A549 treated with Mapracorat at 1 μM for 4 hours (cell line): ENCODE data around the gene DGKQ. TPM values are rescaled to one million over a fixed set of nuclear protein-coding genes. Genes with fewer than 3 reads are reported as not detected.

Experiments used
- total RNA-seq: library from RNA; stranded (reverse); fragments of 200-300 nt; extraction: Qiagen RNA extraction; gene quantifications from 5 replicates; pipeline ENCODE4 v1.2.3, GENCODE V29; 2022

DGKQ gene, protein sequence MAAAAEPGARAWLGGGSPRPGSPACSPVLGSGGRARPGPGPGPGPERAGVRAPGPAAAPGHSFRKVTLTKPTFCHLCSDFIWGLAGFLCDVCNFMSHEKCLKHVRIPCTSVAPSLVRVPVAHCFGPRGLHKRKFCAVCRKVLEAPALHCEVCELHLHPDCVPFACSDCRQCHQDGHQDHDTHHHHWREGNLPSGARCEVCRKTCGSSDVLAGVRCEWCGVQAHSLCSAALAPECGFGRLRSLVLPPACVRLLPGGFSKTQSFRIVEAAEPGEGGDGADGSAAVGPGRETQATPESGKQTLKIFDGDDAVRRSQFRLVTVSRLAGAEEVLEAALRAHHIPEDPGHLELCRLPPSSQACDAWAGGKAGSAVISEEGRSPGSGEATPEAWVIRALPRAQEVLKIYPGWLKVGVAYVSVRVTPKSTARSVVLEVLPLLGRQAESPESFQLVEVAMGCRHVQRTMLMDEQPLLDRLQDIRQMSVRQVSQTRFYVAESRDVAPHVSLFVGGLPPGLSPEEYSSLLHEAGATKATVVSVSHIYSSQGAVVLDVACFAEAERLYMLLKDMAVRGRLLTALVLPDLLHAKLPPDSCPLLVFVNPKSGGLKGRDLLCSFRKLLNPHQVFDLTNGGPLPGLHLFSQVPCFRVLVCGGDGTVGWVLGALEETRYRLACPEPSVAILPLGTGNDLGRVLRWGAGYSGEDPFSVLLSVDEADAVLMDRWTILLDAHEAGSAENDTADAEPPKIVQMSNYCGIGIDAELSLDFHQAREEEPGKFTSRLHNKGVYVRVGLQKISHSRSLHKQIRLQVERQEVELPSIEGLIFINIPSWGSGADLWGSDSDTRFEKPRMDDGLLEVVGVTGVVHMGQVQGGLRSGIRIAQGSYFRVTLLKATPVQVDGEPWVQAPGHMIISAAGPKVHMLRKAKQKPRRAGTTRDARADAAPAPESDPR
- 4.2 to 9.0 TPM (median 8.1 TPM) in 5 replicates for total RNA-seq

DNA sequence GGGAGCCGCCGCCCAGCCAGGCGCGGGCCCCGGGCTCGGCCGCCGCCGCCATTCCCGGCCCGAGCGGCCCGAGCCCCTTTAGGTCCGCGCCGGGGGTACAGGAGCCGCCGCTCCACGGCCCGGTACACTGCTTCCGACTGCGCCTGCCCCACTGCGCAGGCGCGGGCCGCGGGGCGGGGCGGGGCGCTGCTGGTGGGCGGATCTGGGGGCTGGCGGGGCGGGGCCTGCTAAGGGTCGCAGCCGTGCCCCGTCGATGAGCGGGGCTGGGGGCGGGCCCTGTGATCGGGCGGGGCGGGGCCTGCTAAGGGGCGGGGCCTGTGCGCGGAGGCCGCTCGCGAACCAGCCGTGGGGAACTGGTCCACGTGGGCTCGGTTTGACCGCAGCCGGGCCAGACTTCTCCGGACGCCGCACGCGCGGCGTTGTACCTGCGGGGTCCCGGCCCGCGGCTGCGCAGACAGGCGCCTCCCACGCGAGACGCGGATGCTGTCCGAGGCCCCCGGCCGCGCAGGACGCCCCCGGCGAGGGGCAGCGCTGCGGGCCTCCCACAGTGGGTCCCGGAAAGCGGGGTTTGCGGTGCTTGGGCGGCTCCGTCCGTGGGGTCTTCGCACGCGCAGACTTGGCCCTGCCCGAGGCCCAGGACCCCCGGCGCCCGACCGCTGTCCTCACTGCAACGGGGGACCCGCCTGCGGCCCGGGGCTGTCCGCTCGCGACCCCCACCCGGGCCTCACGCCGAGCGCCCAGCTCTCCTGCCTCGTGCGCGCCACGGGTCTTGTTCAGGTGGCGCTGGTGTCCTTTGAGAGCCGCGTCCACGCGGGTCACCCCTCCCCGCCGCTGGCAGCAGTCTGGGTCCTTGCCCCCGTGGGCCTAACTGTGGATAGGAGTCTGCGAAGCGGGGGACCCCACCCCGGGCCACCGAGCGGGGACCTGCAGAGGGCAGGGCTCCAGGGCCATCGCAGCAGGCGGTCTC lies at the start of gene DGKQ:
Gene DGKQ (minus strand): TSS at position 139 of the 967 bp plus-strand sequence. CDS start 87 bp downstream, at position 52.

DNA sequence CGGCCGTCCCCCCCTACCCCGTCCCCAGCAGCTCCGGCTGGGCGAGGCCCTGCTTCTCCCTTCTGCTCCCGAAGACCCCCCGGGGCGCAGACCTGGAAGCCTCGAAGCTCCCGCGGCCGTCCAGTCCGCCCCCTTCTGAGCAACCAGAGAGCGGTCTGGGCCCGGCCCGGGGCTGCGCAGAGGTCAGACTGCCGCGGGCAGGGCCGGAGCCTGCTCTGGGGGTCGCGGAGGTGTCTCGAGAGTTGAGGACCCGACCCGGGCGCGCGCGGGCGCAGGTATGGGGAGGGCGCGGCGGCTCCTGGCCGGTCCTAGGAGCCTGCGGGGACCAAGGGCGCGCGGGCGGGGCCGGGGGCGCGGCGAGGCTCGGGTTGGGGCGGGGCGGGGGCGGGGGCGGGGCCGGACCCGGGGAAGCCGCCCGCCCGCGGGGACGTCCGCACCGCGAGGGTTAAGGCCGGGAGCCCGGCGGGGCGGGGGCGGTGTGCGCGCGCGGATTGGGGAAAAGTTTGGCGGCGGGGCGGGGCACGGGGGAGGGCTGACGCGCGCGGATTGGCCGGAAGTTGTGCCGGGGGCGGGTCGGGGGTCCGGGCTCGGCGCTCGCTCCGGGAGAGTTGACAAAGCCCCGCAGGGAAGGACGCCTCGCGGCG lies 37.8 kb upstream of the DGKQ start, which contains the start of gene FGFRL1:
Gene FGFRL1 (plus strand): TSS at position 605 of the 644 bp plus-strand sequence. CDS start 860 bp downstream, outside the sequence.

DNA sequence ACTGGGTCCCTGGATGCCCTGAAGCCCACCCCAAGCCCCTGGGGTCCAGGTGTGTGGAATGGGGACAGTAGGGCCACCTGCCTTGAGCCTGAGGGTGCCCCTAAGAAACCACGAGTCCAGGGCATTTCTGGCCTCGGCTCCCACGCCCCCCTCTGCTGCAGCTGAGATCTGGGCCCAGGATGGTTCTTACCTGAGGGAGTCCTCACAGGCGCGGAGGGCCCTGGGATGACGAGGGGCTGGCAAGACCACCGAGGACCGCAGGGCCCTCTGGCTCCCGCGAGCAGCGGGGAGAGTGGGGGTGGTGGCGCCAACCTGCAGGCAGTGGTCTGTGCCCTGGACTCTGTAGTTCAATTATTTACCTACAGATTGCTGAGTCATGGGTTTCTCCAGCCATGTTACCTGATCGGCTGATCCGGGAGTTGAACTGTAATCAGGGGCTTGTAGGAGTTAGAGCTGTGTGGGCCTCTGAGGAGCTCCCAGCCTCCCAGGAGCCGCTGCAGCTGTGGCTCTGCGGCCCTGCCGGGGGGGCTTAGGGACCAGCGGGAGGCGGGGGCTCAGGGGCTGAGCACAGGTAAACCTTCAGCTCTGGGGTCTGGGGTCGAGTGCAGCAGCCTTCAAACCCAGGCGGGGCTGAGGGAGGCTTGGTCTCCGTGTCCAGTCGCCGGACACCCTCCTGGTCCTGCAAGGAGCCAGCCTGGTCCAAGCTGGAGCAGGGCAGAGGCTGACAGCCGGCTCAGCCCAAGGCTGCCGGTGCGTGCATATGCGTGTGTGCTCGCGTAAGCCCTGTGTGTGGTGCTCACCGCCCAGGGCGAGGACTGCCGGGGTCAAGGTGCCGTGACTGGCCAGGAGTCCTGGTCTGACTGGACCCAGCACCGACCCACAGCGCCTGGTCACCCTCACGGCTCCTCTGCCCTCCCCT lies 20.0 kb upstream of the DGKQ start, which contains the start of gene SLC26A1:
Gene SLC26A1 (minus strand): TSS at position 294 of the 919 bp plus-strand sequence. CDS start 1,701 bp downstream, outside the sequence.

DNA sequence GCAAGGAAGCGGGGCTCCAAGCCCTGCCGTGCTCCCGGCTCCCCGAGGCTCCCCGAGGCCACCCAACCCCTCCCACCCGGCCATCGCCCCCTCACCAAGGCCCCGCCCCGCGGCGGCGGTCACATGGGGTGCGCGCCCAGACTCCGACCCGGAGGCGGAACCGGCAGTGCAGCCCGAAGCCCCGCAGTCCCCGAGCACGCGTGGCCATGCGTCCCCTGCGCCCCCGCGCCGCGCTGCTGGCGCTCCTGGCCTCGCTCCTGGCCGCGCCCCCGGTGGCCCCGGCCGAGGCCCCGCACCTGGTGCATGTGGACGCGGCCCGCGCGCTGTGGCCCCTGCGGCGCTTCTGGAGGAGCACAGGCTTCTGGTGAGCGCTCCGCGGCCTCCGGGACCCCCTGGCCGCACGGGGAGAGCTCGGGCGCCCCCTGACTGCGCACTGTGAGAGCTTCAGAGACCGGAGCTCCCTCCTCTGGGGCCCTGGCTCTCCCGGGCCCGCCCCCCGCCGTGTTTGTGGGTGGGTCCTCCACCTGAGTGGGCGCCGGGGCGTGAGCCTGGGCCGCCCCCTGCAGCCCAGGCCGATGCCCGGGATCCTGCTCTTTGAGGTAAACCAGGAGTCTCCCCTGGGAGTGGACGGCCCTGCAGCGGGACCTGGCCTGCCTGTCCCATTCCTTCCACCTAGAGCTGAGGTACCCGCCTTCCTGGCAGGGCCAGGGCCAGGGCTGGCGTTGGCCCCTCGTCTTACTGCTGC lies 13.7 kb upstream of the DGKQ start, which contains the start of gene IDUA:
Gene IDUA (plus strand): TSS at position 166 of the 745 bp plus-strand sequence. CDS start 41 bp downstream, at position 207.

DNA sequence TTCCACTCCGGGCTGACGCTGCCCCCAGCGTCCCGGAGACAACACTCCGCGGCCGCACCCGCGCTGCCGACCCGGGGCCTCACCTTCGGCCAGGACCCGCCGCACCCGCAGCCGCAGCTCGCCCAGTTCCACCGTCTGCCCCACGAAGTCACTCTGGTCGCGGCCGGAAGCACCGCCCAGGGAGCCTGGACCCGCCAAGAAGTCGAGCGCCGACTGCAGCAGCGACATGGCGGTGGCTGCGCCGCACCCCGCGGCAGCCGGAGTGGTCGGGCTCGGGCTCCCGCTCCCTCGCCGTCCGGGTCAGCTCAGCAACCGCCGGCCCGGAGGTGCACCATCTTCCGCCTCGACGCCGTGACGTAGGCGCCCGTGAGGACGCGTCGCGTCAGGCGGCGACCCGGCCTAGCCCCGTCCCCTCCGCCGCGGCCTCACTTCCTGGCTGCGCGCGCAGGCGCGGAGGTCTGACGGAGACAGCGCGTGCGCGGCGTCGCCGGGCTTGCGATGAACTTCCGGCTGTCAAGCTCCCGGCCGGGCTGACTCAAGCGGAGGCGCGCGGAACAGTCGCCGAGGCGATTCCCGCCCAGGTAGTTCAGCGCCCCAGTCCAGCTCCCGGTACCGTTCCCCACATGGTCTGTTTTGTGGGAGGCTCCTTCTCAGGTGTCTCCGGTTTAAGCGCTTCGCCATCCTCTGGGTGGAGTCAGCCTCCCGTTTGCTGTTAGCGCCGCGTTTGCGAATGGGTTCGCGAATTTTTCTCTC lies 41.2 kb downstream of the DGKQ start, which contains the start of the genes GAK and TMEM175:
Gene GAK (minus strand): TSS at position 357 of the 753 bp plus-strand sequence. CDS start 129 bp downstream, at position 228.
Gene TMEM175 (plus strand): TSS at position 501 of the 753 bp plus-strand sequence. CDS start 15,280 bp downstream, outside the sequence.

Other genes starting within 250 kb of the DGKQ start
- gene CPLX1, start 147.4 kb downstream of the DGKQ start, total RNA-seq = 0.28 to 0.79 TPM (median 0.64 TPM) in 5 replicates
- 30.3 to 54.2 TPM (median 51.0 TPM) in 5 replicates for gene GAK, start 41.3 kb downstream of the DGKQ start, total RNA-seq
- 6.0 to 9.8 TPM (median 9.0 TPM) in 5 replicates for gene TMEM175, start 41.1 kb downstream of the DGKQ start, total RNA-seq
- 6.2 to 15.1 TPM (median 13.4 TPM) in 5 replicates for gene IDUA, start 13.5 kb upstream of the DGKQ start, total RNA-seq
- gene SLC26A1, start 19.8 kb upstream of the DGKQ start, total RNA-seq = 0.14 to 0.60 TPM (median 0.18 TPM) in 5 replicates
- 13.2 to 22.9 TPM (median 18.8 TPM) in 5 replicates for gene FGFRL1, start 38.1 kb upstream of the DGKQ start, total RNA-seq
- gene RNF212, start 140.0 kb upstream of the DGKQ start, total RNA-seq = 1.6 to 2.6 TPM (median 2.2 TPM) in 5 replicates
- 0.41 to 0.60 TPM (median 0.53 TPM) in 5 replicates for gene SPON2, start 199.0 kb upstream of the DGKQ start, total RNA-seq